ENCODE data around the gene PRKCE. TPM values are rescaled to one million over a fixed set of nuclear protein-coding genes. Genes with fewer than 3 reads are reported as not detected.

The PRKCE gene
- total and polyA plus RNA-seq, 2 of the 8 experiments (the other 6 are each of a cell fraction or from before 2014, with no cell fraction given): 0.54 to 2.1 TPM

DNA sequence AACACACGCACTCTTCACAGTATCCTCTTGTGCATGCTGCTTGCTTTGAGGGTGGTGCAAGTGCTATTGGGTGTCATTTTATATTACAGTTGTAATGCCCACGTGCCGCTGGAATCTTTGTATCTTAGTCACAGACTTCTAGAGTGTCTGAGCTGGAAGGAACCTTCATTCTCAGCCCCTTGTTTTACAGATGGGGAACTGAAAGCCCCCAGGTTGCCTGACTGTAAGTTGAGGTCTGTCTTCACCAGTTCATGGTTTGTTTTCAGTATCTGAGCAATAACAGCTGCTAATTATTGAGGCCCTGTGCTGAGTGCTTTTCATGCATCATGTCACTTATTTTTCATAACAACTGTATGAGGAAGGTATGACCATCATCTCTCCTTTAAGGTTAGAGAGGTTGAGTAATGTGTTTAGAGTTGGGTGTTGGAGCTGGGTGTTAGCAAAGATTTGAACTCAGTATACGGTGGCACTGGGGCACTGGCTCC is 77.0 kb downstream of the PRKCE start:
- Histone ChIP-seq H2BK5ac (ENCODE audit: low read depth, low read length) (no peak overlapping the region), H3K23ac (ENCODE audit: insufficient read length) (no peak overlapping the region), H3K56ac (replicated peaks; ENCODE audit: insufficient read length, low read depth, low read length) (no peak overlapping the region), H3K4me2 (ENCODE audit: insufficient read depth in 1 of 2, low read depth in 2 of 2, low read length in 2 of 2) (no peak overlapping the region), H3K79me2 (ENCODE audit: control insufficient read depth in 1 of 2, insufficient read depth in 2 of 2, low read length in 2 of 2) (no peaks in the 10 kb centered on the region), H3K4me1 (replicated peaks in 1 of 4; ENCODE audit: control insufficient read depth in 3 of 4, insufficient read depth in 4 of 4, low read length in 3 of 4) (no peaks in the 10 kb centered on the region), H2BK20ac (ENCODE audit: low read length) (no peak overlapping the region), H3K4me3 (ENCODE audit: extremely low read depth in 1 of 4, insufficient read depth in 2 of 4, low read depth in 3 of 4, low read length in 4 of 4) (no peak overlapping the region), H3K9me3 (ENCODE audit: insufficient read depth in 2 of 2, low read depth in 1 of 2, low read length in 1 of 2) (no peaks in the 10 kb centered on the region), H4K8ac (ENCODE audit: extremely low read depth, insufficient read depth, low read length) (no peak overlapping the region), H3K9ac (replicated peaks in 1 of 4; ENCODE audit: extremely low read depth in 1 of 4, low read depth in 3 of 4, low read length in 3 of 4) (no peak overlapping the region), H2BK120ac (replicated peaks; ENCODE audit: low read depth, low read length) (no peak overlapping the region), H2BK12ac (ENCODE audit: low read depth, low read length) (no peak overlapping the region), H4K91ac (replicated peaks; ENCODE audit: insufficient read length, low read length) (no peak overlapping the region), H3K18ac (ENCODE audit: extremely low read depth, low read length) (no peak overlapping the region), H3K23me2 (ENCODE audit: low read depth, low read length) (no peaks in the 10 kb centered on the region), H4K20me1 (replicated peaks in 1 of 2; ENCODE audit: control insufficient read depth in 1 of 2, insufficient read depth in 2 of 2, low read length in 2 of 2) (no peaks in the 10 kb centered on the region), H3K27me3 (replicated peaks in 1 of 4; ENCODE audit: control insufficient read depth in 3 of 4, extremely low read depth in 1 of 4, insufficient read depth in 3 of 4, low read length in 3 of 4) (no peaks in the 10 kb centered on the region), H2AFZ (ENCODE audit: low read length) (no peak overlapping the region), H4K5ac (ENCODE audit: insufficient read length, low read depth, low read length) (no peak overlapping the region), H3K14ac (ENCODE audit: insufficient read length) (no peak overlapping the region), H3K27ac (ENCODE audit: low read depth, low read length) (no peak overlapping the region), H3K36me3 (ENCODE audit: control insufficient read depth in 2 of 4, insufficient read depth in 4 of 4, low read length in 3 of 4) (no peaks in the 10 kb centered on the region), H3K4ac (replicated peaks; ENCODE audit: insufficient read length, low read depth, low read length) (no peak overlapping the region), H2AK5ac (ENCODE audit: low read depth, low read length) (no peak overlapping the region), H2BK15ac (ENCODE audit: low read length) (no peak overlapping the region), H3K79me1 (ENCODE audit: low read depth, low read length) (no peaks in the 10 kb centered on the region)
- ChIA-PET POLR2A (ENCODE audit: partially characterized antibody) (no interaction called here), CTCF (ENCODE audit: partially characterized antibody) (interaction anchor here (0.9 to 4.4 kb wide), 9 partner anchors 8 to 207 kb away, joined by 3 to 28 read pairs (median 4); no protein-coding TSS in a partner anchor)
- FAIRE-seq (no peak), DNase-seq (ENCODE audit: low read depth in 1 of 2, low spot score in 2 of 2) (no peak)
- WGBS, 2 experiments (ENCODE audit: extremely low coverage in 1 of 2, insufficient coverage in 1 of 2, insufficient read length in 1 of 2, insufficient replicate concordance in 2 of 2, low coverage in 1 of 2, low lambda C conversion rate in 2 of 2, missing lambda C conversion rate in 1 of 2): 93% methylated on average over 4 of the region's 4 CpGs; no CpG with 5 or more reads in 1 of the 2 experiments
- TF ChIP-seq BACH1 (IDR thresholded peaks at IDR 0.05; ENCODE audit: low read length): no peak
- TF ChIP-seq, protein P1, sequence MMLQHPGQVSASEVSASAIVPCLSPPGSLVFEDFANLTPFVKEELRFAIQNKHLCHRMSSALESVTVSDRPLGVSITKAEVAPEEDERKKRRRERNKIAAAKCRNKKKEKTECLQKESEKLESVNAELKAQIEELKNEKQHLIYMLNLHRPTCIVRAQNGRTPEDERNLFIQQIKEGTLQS (IDR thresholded peaks at IDR 0.05; ENCODE audit: insufficient read depth, low read depth, low read length): no peak
- TF ChIP-seq CBX5 (IDR thresholded peaks at IDR 0.05; ENCODE audit: low read depth, low read length): no peak
- TF ChIP-seq RFX5 (IDR thresholded peaks at IDR 0.05; ENCODE audit: borderline replicate concordance, low read depth, low read length): no peak
- TF ChIP-seq POLR2AphosphoS5 (IDR thresholded peaks at IDR 0.05; ENCODE audit: low read depth, low read length): no peak
- TF ChIP-seq RAD21 (IDR thresholded peaks at IDR 0.05 in 1 of 2, conservative IDR thresholded peaks at IDR 0.05 in 1 of 2; ENCODE audit: low read depth in 2 of 2, low read length in 2 of 2): no peak
- no peak for TF ChIP-seq SIRT6 (IDR thresholded peaks at IDR 0.05; ENCODE audit: low read length)
- no peak for TF ChIP-seq GABPA (IDR thresholded peaks at IDR 0.05; ENCODE audit: borderline replicate concordance, insufficient read depth, low read length)
- no peak for TF ChIP-seq KDM5A (IDR thresholded peaks at IDR 0.05; ENCODE audit: low read length)
- no peak for TF ChIP-seq SIN3A (conservative IDR thresholded peaks at IDR 0.05 in 1 of 2, IDR thresholded peaks at IDR 0.05 in 1 of 2; ENCODE audit: low read depth in 1 of 2, low read length in 2 of 2)
- TF ChIP-seq KDM1A (IDR thresholded peaks at IDR 0.05; ENCODE audit: borderline replicate concordance, low read length): no peak
- TF ChIP-seq FOSL1 (IDR thresholded peaks at IDR 0.05; ENCODE audit: insufficient read depth, low read depth, low read length): no peak
- no peak for TF ChIP-seq PHF8 (conservative IDR thresholded peaks at IDR 0.05; ENCODE audit: low read depth, low read length)
- no peak for TF ChIP-seq CHD1 (IDR thresholded peaks at IDR 0.05; ENCODE audit: low read depth, low read length)
